ENCODE measurements around the gene CTTNBP2.

The CTTNBP2 gene

GRCh38 chr7:117679120-117679519, 194.1 kb downstream of the CTTNBP2 start:
- DNase-seq, result no peak

GRCh38 chr7:117675497-117676435, 197.5 kb downstream of the CTTNBP2 start:
- DNase-seq, result no peak

GRCh38 chr7:117674617-117675016, 198.6 kb downstream of the CTTNBP2 start:
- DNase-seq, result no peak

- DNase-seq, result no peak
These were observed 199.4 kb downstream of the CTTNBP2 start for GRCh38 chr7:117673839-117674238.

- no peak for DNase-seq
These were observed 199.9 kb downstream of the CTTNBP2 start for GRCh38 chr7:117673367-117673766.

- no peak for DNase-seq
These were observed 200.8 kb downstream of the CTTNBP2 start for GRCh38 chr7:117672453-117672852.

GRCh38 chr7:117669818-117670217, 203.4 kb downstream of the CTTNBP2 start:
- no peak for DNase-seq

- DNase-seq, result no peak
These were observed 205.8 kb downstream of the CTTNBP2 start for GRCh38 chr7:117667456-117667855.

- DNase-seq, result no peak
These were observed 206.6 kb downstream of the CTTNBP2 start for GRCh38 chr7:117666689-117667088.

- no peak for DNase-seq
These were observed 207.2 kb downstream of the CTTNBP2 start for GRCh38 chr7:117666031-117666430.

- DNase-seq, result no peak
These were observed 207.9 kb downstream of the CTTNBP2 start for GRCh38 chr7:117665368-117665767.

GRCh38 chr7:117664047-117664446, 209.2 kb downstream of the CTTNBP2 start:
- no peak for DNase-seq

- DNase-seq, result no peak
These were observed 211.9 kb downstream of the CTTNBP2 start for GRCh38 chr7:117661328-117661727.

All from NCI-H1694 treated with DMSO at 0.1 percent for 48 hours (cell line).